A549 treated with GW870086 at 1 μM for 4 hours (cell line): ENCODE data around the gene APOA5. TPM values are rescaled to one million over a fixed set of nuclear protein-coding genes. Genes with fewer than 3 reads are reported as not detected.

Experiments
- total RNA-seq: library from RNA; stranded (reverse); fragments of 200-300 nt; extraction: Qiagen RNA extraction; gene quantifications from 5 replicates; pipeline ENCODE4 v1.2.3, GENCODE V29; 2022; ENCODE audit warnings: low read depth

The APOA5 gene
- total RNA-seq: not detected in 5 replicates

GRCh38 chr11:116791813-116792143 is at the start of gene APOA5:
Gene APOA5 (minus strand): TSS chr11:116791879. CDS start chr11:116791860, 19 bp downstream.

GRCh38 chr11:116837231-116838091 is 45.8 kb upstream of the APOA5 start, which contains the start of gene APOA1:
Gene APOA1 (minus strand): TSS chr11:116837622. CDS start chr11:116837387, 235 bp downstream.

GRCh38 chr11:116829525-116830183 is 38.0 kb upstream of the APOA5 start, which contains the start of gene APOC3:
Gene APOC3 (plus strand): TSS chr11:116829907. CDS start chr11:116830583, 676 bp downstream.

GRCh38 chr11:116823031-116823843 is 31.6 kb upstream of the APOA5 start, which contains the start of gene APOA4:
Gene APOA4 (minus strand): TSS chr11:116823304. CDS start chr11:116823191, 113 bp downstream.

GRCh38 chr11:116787786-116788486 is 3.7 kb downstream of the APOA5 start, which contains the start of gene ZPR1:
Gene ZPR1 (minus strand): TSS chr11:116788023. CDS start chr11:116787990, 33 bp downstream.

GRCh38 chr11:116772443-116773202 is 19.1 kb downstream of the APOA5 start, which contains the start of gene BUD13:
Gene BUD13 (minus strand): TSS chr11:116772987. CDS start chr11:116772964, 23 bp downstream.

Other genes with a start within 250 kb of the APOA5 start
- gene BUD13, start 18.9 kb downstream of the APOA5 start, total RNA-seq: 10.1 to 13.1 TPM (median 11.0 TPM) in 5 replicates
- 53.6 to 62.8 TPM (median 60.2 TPM) in 5 replicates for gene ZPR1, start 3.9 kb downstream of the APOA5 start, total RNA-seq
- 0.08 TPM in 1 of 5 replicates, not detected in the others for gene APOA4, start 31.4 kb upstream of the APOA5 start, total RNA-seq
- gene APOC3, start 38.0 kb upstream of the APOA5 start, total RNA-seq: not detected in 5 replicates
- 0.24 to 0.49 TPM in 2 of 5 replicates, not detected in the others for gene APOA1, start 45.7 kb upstream of the APOA5 start, total RNA-seq